Cerebellar nuclear complex (tissue), 1 donor: ENCODE data around the gene PAQR4.
"Not testable (repeated sequence)": the region's sequence is repeated elsewhere in the genome, so short reads cannot be mapped to it uniquely, and the experiment has no call there.

Experiments used
- DNase-seq, 2 experiments: peaks; one replicate each; lab custom pipeline; 2025; lab: John Stamatoyannopoulos, UW

The PAQR4 gene

DNA sequence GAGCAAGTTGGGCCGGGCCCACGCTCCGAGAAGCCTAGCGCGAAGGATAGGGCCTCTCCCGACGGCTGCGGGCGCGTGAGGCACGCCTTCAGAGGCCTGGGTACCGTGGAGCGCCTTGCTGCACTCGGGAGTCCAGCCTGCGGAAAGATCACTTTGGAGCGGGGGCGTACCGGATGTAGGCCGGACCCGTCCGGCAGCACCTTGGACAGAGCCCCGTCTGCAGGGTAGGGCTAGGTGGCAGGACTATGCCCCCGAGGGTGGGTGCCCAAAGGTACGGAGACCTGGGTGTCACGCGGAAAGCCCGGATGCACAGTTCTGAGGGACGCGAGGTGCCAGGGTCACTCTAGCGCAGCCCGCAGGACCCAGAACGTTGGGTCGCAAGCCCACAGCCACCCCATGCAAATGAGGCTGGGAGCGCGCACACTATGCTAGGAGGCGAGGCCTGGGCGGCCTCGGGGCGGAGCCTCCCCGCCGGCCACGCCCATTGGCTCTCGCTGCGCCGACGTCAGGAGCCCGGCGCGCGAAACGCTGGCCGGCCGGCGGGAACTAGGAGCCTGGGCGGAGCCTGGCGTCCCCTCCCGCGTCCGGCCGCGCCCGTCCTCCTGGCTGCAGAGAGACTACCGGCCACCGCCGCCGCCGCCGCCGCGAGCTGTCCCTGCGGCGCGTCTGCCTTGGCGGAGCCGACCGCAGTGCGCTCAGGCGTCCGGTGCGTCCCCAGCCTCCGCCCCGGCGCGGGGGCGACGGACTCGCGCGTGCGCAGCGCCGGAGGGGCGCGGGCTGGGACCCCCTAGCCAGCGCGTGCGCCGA lies at the start of gene PAQR4:
TSS of gene PAQR4 (plus strand) at position 611 of the 807 bp plus-strand sequence. CDS start 327 bp downstream, outside the sequence.
- peak in 1 of 2 experiments; percentile 64 for DNase-seq

DNA sequence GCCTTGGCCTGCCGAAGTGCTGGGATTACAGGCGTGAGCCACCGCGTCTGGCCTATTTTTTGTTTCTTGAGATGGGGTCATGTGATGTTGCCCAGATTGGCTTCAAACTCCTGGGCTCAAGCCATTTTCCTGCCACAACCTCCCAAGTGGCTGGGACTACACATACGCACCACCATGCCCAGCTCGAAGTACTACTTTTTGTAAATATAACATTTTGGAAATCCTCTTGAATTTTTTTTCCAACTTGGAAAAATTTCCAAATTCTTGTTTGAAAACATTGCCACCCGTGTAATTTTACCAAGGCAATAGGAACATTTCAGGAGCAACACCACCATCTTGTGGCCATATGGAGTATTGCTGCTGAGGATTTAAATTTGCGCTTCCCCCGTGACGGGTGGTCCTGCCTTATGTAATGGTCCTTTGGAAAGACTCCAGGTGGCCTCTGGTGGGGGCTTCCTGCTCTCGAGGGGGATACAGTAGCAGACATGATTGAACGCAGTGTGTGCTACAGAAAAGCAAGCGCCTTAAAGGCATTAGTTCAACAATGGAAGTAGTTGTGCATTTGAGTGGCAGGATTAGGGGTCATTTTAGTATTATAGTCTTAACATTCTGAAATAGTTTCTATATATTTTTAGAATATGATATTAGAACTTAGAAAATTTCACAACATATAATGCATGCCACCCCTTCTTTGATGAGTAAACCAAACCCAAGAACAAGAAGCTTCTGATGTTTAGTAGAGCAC lies 49.5 kb upstream of the PAQR4 start:
- peak in 1 of 2 experiments; percentile 62 for DNase-seq

DNA sequence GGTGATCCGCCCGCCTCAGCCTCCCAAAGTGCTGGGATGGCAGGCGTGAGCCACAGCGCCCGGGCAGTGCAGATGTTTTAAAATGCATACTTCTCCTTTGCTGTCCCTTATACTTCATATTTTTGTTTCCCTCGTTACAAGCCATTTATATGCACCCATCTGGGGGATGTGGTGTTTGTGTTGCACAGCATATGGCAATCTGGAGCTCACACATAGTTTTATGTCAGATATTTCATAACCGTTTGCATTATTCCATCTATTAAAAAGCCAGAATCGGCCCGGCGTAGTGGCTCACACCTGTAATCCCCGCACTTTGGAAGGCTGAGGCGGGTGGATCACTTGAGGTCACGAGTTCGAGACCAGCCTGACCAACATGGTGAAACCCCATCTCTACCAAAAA lies 45.7 kb upstream of the PAQR4 start:
- DNase-seq, result no peak

DNA sequence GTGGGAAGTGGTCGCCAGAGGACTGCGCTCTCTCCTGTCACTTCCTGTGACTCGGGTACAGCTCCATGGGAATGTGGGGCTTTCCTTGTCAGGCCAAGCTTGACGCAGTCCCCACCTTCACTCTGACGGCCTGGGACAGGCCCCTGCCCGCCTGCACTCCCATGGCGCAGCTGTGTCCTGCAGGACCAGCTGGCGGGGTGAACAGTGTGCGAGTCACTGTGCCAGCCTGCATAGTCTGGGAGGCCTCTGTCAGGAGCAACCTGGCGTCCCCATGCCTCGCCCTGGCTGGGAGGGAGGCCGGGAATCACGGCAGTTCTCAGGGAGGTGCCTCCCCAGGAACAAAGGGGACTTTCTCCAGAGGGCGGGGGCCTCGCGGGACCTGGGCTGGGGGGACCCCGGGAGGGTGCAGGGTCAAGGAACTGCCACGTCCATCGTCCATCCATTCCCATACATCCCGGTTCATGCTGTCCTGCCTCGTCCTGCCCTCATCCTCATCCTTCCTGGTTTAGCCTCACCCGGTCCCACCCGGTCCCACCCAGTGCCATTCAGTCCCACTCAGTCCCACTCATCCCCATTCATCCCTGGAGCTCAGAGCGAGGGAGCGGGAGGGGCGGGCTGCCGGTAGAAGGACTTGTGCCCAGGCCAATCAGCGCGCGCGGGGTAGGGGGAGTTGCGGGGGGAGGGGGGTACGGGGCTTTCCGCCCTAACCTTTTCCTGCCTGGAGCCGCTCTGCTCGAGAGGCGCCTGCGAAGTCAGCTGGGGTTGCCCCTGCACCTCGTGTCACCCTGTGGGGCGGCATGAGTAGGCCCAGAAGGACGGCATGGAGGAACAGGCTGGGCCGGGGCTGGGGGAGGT lies 44.0 kb upstream of the PAQR4 start:
- DNase-seq, result no peak

DNA sequence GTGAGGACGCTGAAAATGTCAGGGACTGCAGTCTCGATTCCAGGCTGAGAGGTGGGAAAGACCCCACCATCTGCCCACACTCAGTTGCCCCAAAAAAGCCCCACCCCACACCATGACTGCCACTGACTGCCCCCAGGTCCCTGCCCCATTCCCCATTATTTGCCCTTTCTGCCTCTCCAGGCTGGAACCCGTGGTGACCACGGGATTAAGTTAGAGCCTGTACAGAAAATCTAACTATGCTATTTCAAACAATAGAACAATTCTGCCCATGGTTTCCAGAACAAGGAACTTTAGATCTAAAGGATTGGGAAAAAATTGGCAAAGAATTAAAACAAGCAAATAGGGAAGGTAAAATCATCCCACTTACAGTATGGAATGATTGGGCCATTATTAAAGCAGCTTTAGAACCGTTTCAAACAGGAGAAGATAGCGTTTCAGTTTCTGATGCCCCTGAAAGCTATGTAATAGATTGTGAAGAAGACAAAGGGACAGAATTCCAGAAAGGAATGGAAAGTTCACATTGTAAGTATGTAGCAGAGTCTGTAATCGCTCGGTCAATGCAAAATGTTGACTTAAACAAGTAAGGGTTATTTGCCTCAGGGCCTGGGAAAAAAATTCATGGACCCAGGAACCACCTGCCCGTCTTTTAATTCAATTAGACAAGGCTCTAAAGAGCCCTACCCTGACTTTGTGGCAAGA lies 43.0 kb upstream of the PAQR4 start:
- DNase-seq, result no peak

DNA sequence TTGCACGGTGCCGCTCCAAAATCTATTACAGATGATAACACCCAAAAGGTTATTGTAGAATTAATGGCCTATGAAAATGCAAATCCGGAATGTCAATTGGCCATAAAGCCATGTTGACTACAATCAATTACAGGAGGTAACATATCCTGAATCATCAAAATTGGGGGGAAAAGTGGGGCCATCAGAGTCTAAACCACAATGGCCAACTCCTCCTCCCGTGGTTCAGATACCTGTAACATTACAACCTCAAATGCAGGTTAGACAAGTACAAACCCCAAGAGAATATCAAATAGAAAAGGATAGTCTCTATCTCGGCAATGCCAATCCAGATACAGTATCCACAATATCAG lies 42.5 kb upstream of the PAQR4 start:
- DNase-seq, result no peak

DNA sequence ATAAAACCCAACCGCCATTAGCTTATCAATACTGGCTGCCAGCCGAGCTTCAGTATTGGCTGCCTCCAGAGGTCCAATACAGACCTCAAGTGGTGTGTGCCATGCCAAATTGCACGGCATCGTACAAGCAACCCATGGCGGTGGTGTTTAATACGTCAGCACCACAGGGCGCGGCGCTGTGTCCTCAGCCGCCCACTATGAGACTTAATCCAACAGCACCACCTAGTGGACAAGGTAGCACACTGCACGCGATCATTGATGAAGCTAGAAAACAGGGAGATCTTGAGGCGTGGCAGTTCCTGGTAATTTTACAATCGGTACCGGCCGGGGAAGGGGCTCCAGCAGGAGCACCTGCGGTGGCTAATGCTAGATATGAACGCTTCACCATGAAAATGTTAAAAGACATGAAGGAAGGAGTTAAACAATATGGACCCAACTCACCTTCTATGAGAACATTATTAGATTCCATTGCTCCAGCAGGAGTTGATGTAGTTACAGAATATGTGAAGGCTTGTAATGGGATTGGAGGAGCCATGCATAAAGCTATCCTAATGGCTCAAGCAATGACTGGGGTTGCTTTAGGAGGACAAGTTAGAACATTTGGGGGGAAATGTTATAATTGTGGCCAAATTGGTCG lies 42.0 kb upstream of the PAQR4 start:
- DNase-seq, result peak in 1 of 2 experiments; percentile 49

DNA sequence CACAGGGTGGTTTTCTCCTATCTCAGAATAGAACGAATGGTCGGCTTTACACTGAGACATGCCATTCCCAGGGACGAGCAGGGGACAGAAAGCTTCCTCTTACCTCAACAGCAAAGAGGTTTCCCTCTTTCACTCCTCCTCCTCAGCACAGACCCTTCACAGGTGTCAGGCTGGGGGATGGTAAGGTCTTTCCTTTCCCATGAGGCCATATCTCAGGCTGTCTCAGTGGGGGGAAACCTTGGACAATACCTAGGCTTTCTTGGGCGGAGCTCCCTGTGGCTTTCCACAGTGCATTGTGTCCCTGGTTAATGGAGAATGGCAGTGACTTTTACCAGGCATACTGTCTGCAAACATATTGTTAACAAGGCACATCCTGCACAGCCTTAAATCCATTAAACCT lies 41.0 kb upstream of the PAQR4 start:
- DNase-seq, result not testable (repeated sequence)

DNA sequence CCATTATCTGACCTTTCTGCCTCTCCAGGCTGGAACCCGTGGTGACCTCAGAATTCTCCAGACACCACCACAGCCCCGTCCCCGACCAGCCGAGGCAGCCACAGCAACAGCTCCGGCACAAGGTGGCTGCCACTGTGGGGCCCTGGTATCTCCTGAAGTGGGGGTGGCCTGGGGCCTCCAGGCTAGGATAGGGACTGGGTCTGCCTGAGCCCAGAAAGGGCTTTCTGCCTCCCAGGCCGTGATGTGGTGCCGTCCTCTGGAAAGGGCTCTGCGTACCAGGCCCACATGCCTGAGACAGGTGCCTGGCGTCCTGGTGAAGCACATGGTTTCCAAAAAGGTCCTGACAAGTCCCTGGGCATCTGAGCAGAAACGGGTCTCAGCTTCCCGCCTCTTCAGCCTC lies 40.4 kb upstream of the PAQR4 start:
- DNase-seq, result no peak

DNA sequence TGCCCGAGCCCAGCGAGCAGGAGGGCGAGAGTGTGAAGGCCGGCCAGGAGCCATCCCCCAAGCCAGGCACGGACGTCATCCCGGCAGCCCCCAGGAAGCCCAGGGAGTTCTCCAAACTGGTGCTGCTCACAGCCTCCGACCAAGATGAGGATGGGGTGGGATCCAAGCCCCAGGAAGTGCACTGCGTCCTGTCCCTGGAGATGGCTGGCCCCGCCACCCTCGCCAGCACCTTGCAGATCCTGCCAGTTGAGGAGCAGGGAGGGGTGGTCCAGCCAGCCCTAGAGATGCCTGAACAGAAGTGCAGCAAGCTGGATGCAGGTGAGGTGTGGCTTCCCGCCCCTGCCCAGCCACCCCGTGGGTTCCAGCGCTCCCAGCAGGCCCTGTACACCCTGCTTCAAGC lies 39.5 kb upstream of the PAQR4 start:
- no peak for DNase-seq

DNA sequence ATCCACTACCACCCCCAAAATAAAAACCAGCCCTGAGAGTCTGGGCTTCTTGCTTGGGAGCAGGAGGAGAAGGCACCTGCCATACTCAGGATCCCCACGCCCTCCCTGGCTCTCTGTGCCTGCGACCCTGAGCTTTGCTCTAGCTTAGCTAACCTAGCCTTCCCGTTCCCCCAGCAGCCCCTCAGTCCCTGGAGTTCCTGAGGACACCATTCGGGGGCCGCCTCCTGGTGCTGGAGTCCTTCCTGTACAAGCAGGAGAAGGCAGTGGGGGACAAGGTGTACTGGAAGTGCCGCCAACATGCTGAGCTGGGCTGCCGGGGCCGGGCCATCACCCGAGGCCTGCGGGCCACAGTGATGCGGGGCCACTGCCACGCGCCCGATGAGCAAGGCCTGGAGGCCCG lies 38.9 kb upstream of the PAQR4 start:
- DNase-seq, result no peak

DNA sequence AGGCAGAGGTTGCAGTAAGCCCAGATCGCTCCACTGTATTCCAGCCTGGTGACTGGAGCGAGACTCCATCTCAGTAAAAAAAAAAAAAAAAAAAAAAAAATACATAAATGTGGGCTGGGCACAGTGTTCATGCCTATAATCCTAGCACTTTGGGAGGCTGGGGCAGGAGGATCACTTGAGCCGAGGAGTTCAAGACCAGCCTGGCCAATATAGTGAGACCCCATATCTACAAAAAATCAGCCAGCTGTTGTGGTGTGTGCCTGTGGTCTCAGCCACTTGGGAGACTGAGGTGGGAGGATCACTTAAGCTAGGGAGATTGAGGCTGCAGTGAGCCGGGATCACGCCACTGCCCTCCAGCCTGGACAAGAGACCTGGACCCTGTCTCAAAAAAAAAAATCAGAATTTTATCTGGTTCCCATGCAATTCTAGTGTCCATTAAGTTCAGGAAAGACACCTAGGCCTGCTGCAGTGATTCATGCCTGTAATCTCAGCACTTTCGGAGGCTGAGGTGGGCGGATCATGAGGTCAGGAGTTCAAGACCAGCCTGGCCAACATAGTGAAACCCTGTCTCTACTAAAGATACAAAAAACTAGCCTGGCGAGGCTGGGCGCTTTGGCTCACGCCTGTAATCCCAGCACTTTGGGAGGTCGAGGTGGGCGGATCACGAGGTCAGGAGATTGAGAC lies 37.8 kb upstream of the PAQR4 start:
- DNase-seq, result not testable (repeated sequence)

DNA sequence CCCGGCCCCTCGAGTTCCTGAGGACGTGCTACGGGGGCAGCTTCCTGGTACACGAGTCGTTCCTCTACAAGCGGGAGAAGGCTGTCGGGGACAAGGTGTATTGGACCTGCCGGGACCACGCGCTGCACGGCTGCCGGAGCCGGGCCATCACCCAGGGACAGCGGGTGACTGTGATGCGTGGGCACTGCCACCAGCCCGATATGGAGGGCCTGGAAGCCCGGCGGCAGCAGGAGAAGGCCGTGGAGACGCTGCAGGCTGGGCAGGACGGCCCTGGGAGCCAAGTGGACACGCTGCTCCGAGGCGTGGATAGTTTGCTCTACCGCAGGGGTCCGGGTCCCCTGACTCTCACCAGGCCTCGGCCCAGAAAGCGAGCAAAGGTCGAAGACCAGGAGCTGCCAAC lies 36.0 kb upstream of the PAQR4 start:
- no peak for DNase-seq

DNA sequence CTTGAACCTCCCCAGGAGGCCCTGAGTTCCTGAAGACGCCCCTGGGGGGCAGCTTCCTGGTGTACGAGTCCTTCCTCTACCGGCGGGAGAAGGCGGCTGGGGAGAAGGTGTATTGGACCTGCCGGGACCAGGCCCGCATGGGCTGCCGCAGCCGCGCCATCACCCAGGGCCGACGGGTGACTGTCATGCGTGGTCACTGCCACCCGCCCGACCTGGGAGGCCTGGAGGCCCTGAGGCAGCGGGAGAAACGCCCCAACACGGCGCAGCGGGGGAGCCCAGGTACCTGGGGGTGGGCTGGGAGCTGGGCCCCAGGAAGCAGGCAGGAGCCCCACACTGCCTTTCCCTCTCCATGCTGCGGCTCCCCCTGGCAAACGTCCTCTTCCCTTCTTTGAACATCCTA lies 35.4 kb upstream of the PAQR4 start:
- DNase-seq, result no peak

DNA sequence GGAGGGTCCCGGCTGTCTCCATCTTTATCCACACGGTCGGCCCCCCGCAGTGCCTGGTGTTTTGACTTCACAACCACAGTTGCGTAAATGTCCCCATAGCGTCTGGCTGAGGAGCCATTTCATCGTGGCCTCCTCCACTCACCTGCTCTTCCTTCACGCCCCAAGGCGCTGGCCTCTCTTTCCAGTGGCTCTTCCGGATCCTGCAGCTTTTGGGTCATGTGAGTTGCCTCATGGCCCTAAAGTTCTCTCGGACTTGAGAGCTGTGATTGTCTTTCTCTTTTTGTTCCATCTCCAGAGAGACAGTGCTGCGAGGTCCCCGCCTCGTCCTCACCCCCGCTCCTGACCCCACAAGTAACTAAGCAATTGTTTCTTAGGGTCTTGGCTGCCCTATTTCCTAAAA lies 34.7 kb upstream of the PAQR4 start:
- DNase-seq, result no peak

DNA sequence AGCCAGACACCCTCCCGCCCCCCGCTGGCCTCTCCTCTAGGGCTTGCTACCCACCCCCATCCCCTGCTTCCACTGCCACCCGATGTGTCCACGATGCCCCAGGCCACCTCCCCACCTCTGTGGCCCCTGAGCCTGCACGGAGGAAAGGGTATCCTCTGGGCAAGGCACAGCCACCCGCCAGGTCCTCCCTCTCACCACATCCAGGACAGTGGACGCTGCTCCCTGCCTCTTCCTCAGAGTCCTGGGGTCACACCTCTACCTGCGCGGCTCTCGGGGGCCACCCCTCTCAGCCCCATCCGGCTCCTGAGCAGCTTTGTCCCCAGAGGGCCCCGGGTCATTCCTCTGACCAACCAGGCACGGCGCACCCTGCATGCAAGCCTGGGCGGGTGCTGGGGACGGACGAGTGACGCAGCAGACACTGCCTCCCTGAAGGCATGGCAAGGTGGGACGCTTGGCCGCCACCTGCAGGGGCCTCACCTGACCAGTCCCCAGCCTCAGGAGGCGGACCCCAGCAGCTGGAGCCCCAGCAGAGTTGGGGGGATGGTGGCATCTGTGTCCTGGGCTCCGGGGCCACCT lies 32.6 kb upstream of the PAQR4 start:
- DNase-seq, result no peak

DNA sequence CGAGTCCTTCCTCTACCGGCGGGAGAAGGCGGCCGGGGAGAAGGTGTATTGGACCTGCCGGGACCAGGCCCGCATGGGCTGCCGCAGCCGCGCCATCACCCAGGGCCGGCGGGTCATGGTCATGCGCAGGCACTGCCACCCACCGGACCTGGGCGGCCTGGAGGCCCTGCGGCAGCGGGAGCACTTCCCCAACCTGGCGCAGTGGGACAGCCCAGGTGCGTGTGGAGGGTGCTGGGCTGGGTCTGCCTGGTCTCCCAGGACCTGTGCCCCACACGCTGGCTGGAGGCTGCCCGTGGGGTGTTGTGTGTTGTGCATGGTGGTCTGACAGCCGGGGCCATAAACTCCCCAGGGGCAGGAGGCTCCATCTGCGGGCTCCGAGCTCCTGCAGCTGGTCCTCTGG lies 32.0 kb upstream of the PAQR4 start:
- no peak for DNase-seq

DNA sequence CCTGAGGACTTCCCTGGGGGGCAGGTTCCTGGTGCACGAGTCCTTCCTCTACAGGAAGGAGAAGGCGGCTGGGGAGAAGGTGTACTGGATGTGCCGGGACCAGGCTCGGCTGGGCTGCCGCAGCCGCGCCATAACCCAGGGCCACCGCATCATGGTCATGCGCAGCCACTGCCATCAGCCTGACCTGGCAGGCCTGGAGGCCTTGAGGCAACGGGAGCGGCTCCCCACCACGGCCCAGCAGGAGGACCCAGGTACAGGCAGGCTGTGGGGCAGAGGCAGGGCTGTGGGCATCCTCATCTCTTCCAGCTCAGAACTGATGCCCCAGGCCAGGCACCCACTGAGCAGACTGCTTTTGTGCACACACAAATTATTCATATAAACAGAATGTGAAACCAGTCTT lies 30.9 kb upstream of the PAQR4 start:
- DNase-seq, result no peak

DNA sequence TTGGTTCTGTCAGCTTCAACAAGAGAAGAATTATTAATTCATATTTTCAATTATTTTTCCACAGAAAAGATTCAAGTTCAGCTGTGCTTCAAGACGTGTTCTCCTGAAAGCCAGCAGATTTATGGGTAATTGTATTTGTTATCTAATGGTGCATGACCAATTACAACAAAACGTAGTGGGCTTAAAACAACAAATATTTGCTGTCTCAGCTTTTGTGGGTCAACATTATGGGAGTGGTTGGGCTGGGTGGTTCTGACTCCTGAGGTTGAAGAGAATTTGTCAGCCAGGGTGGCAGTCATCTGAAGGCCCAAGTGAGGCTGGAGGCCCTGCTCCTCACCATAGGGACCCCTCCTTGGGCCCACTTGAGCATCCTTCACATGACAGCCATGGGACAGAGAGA lies 29.2 kb upstream of the PAQR4 start:
- DNase-seq, result no peak

DNA sequence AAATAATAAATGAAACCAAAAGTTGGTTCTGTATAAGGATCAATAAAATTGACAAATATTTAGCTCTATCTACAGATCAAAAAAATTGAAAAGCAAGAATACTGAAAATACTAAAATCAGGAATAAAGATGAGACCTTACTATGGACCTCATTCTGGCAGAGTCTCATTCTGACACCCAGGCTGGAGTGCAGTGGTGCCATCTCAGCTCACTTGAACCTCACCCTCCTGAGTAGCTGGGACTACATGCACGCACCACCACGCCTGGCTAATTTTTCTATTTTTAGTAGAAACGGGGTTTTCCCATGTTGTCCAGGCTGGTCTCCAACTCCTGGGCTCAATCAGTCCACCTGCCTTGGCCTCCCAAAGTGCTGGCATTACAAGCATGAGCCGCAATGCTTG lies 27.1 kb upstream of the PAQR4 start:
- DNase-seq, result no peak
